HG03354 (cell line): ENCODE measurements around the gene DGAT2.

ENCODE experiments used
- ATAC-seq: cut with Tn5 transposase; IDR thresholded peaks from one replicate; pipeline ENCODE4 v1.9.1; 2021; ENCODE audit warnings: mild to moderate bottlenecking; ENCODE audit not compliant: unreplicated experiment, poor library complexity, severe bottlenecking

DGAT2 gene

GRCh38 chr11:75816561-75817239 is 48.1 kb downstream of the DGAT2 start:
- no peak for ATAC-seq

- no peak for ATAC-seq
These were observed 52.1 kb downstream of the DGAT2 start for GRCh38 chr11:75820645-75821044.

GRCh38 chr11:75821202-75821601 is 52.6 kb downstream of the DGAT2 start:
- no peak for ATAC-seq

GRCh38 chr11:75822541-75822940 is 54.0 kb downstream of the DGAT2 start:
- ATAC-seq, result no peak

GRCh38 chr11:75823415-75823814 is 54.8 kb downstream of the DGAT2 start:
- no peak for ATAC-seq

- ATAC-seq, result no peak
These were observed 55.4 kb downstream of the DGAT2 start for GRCh38 chr11:75823946-75824345.

- no peak for ATAC-seq
These were observed 58.1 kb downstream of the DGAT2 start for GRCh38 chr11:75826461-75827230.

- ATAC-seq, result no peak
These were observed 59.0 kb downstream of the DGAT2 start for GRCh38 chr11:75827562-75827961.

- no peak for ATAC-seq
These were observed 63.4 kb downstream of the DGAT2 start for GRCh38 chr11:75831915-75832502.

GRCh38 chr11:75834728-75835127 is 66.2 kb downstream of the DGAT2 start:
- ATAC-seq, result no peak

- no peak for ATAC-seq
These were observed 67.8 kb downstream of the DGAT2 start for GRCh38 chr11:75836417-75836816.

GRCh38 chr11:75839851-75840250 is 71.3 kb downstream of the DGAT2 start:
- ATAC-seq, result no peak

GRCh38 chr11:75840522-75840921 is 71.9 kb downstream of the DGAT2 start:
- no peak for ATAC-seq

- no peak for ATAC-seq
These were observed 73.2 kb downstream of the DGAT2 start for GRCh38 chr11:75841739-75842138.

GRCh38 chr11:75845324-75845723 is 76.7 kb downstream of the DGAT2 start:
- ATAC-seq, result no peak

GRCh38 chr11:75849894-75850293 is 81.3 kb downstream of the DGAT2 start:
- no peak for ATAC-seq

GRCh38 chr11:75850787-75851186 is 82.2 kb downstream of the DGAT2 start:
- no peak for ATAC-seq
